Testis (tissue), 3 donors: ENCODE results near the gene MBD6. TPM values are rescaled to one million over a fixed set of nuclear protein-coding genes. Genes with fewer than 3 reads are reported as not detected.
"Not testable (repeated sequence)": the region's sequence is repeated elsewhere in the genome, so short reads cannot be mapped to it uniquely, and the experiment has no call there.

ENCODE experiments used
- DNase-seq: peaks from one replicate; pipeline ENCODE4 v3.0.0-alpha.2; 2019
- H3K27ac ChIP-seq, 2 donors: fragments of 200-600 bp; sonication (generic); one replicate each; pipeline ENCODE4 v1.5.1; 2019
- H3K27me3 ChIP-seq: fragments of 200-600 bp; sonication (generic); one replicate; pipeline ENCODE4 v1.5.1; 2019
- H3K36me3 ChIP-seq: fragments of 200-600 bp; sonication (generic); one replicate; pipeline ENCODE4 v1.5.1; 2017; ENCODE audit warnings: low read depth; ENCODE audit errors: missing control alignments
- H3K4me1 ChIP-seq: fragments of 200-600 bp; sonication (generic); one replicate; pipeline ENCODE4 v1.5.1; 2019
- H3K4me3 ChIP-seq, 2 donors: fragments of 200-600 bp; sonication (generic); one replicate each; pipeline ENCODE4 v1.5.1; 2017 to 2019
- H3K9me3 ChIP-seq: fragments of 200-600 bp; sonication (generic); one replicate; pipeline ENCODE4 v1.5.1; 2017
- CTCF ChIP-seq, 3 experiments: fragments of 450-650 bp in 2 of 3; fragments of 200-600 bp in 1 of 3; sonication (generic) in 1 of 3; IDR thresholded peaks; one replicate each; pipeline ENCODE4 v1.5.1; 2016 to 2019; ENCODE audit warnings: antibody characterized with exemption in 3 of 3, mild to moderate bottlenecking in 2 of 3, moderate library complexity in 1 of 3
- POLR2A ChIP-seq: fragments of 450-650 bp; IDR thresholded peaks from one replicate; pipeline ENCODE4 v1.6.1; 2017; ENCODE audit warnings: antibody characterized with exemption, mild to moderate bottlenecking, moderate library complexity
- WGBS, 2 donors: methylation state at CpG; one replicate each; pipeline ENCODE4 v1.1.5; 2018; 5-methylcytosine and 5-hydroxymethylcytosine counted together
- intact Hi-C: fragments of 100-400 bp; cut with DNase I; formaldehyde crosslinking; loops from one replicate; pipeline ENCODE4 v1.15.1; 2023; ENCODE audit warnings: low total_unique reads
- polyA plus RNA-seq: library from polyadenylated mRNA; stranded (reverse); fragments of 350-450 nt; fragmentation: Illumina TruSeq; extraction: RNeasy Lipid Tissue Mini Kit (QIAGEN cat#74804); gene quantifications from one replicate; pipeline ENCODE4 v1.2.3, GENCODE V29; 2014; ENCODE audit warnings: low read depth, low replicate concordance; ENCODE audit not compliant: insufficient read depth
- total RNA-seq, 2 donors: library from RNA; depleted of rRNA; stranded (reverse); fragments of >200 nt; gene quantifications; one replicate each; pipeline ENCODE4 v1.2.3, GENCODE V29; 2016

Gene MBD6
- total and polyA plus RNA-seq, 3 donors from 2014 or later, result 84.7 to 130 (median 86.6) TPM

- 94% methylated on average over 25 of the region's 28 CpGs; no CpG with 5 or more reads in 1 of the 2 donors for WGBS, 2 donors
- H3K4me3 ChIP-seq, H3K4me1 ChIP-seq, H3K9me3 ChIP-seq, H3K27me3 ChIP-seq, H3K27ac ChIP-seq, intact Hi-C loops, H3K36me3 ChIP-seq, DNase-seq: not testable (repeated sequence)
Observed at GRCh38 chr12:57507796-57508195, 14.8 kb upstream of the MBD6 start.

GRCh38 chr12:57511161-57511560 lies 11.5 kb upstream of the MBD6 start:
- H3K4me3 ChIP-seq, result no peak overlapping the region
- intact Hi-C loops, result no loop called here
- no peaks in the 10 kb centered on the region for H3K27me3 ChIP-seq
- H3K27ac ChIP-seq, result no peak overlapping the region
- 94 to 95% methylated on average over 4 of the region's 4 CpGs for WGBS, 2 donors
- H3K4me1 ChIP-seq, result no peaks in the 10 kb centered on the region
- H3K9me3 ChIP-seq, result no peaks in the 10 kb centered on the region
- TF ChIP-seq CTCF (IDR thresholded peaks at IDR 0.05) (no peak), POLR2A (no peak)
- no peaks in the 10 kb centered on the region for H3K36me3 ChIP-seq
- no peak for DNase-seq

DNA sequence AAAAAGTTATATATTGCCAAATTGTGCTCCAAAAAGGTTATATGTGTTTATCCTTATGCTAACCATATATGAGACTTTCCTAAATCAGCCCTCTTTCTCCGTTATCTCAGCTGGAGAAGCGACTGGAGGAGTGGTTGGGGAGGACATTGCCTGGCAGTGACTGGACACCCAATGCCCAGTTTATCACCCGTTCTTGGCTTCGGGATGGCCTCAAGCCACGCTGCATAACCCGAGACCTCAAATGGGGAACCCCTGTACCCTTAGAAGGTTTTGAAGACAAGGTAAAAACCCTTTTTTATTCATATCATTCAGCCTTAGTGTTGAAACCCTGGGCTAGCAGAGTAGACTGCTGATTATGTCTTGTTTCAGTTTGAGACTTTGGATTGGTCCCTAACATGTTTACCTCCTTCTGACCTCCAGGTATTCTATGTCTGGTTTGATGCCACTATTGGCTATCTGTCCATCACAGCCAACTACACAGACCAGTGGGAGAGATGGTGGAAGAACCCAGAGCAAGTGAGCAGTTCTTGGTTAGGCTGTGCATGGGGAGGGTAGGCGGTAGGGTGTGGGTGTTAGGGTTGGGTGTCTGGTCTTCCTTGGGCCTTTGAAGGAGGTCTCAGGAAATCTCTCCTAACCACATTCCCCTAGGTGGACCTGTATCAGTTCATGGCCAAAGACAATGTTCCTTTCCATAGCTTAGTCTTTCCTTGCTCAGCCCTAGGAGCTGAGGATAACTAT lies 10.9 kb upstream of the MBD6 start:
- 98 to 99% methylated on average over 7 of the region's 7 CpGs for WGBS, 2 donors
- Histone ChIP-seq H3K27ac (no peak overlapping the region), H3K36me3 (no peaks in the 10 kb centered on the region), H3K27me3 (no peaks in the 10 kb centered on the region), H3K4me3 (no peak overlapping the region), H3K9me3 (no peaks in the 10 kb centered on the region), H3K4me1 (no peaks in the 10 kb centered on the region)
- DNase-seq, result no peak
- TF ChIP-seq POLR2A, result no peak
- no peak for TF ChIP-seq CTCF (IDR thresholded peaks at IDR 0.05)
- intact Hi-C loops, result no loop called here

DNA sequence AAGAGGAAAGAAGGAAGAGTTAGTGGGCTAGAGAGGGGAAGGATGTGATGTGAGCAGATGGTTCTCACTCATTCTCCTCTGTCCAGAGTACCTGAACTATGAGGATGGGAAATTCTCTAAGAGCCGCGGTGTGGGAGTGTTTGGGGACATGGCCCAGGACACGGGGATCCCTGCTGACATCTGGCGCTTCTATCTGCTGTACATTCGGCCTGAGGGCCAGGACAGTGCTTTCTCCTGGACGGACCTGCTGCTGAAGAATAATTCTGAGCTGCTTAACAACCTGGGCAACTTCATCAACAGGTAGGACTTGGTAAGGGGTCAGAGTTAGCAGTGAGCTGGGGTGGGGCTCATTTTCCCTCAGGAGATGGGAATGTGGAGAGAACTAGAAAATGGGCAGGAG lies 10.0 kb upstream of the MBD6 start:
- H3K4me1 ChIP-seq, result peaks cover 5% of the 10 kb centered on the region
- H3K27ac ChIP-seq, result no peak overlapping the region
- no peak for DNase-seq
- H3K36me3 ChIP-seq, result no peaks in the 10 kb centered on the region
- 89 to 94% methylated on average over 6 of the region's 6 CpGs for WGBS, 2 donors
- no peaks in the 10 kb centered on the region for H3K9me3 ChIP-seq
- H3K4me3 ChIP-seq, result no peak overlapping the region
- intact Hi-C loops, result no loop called here
- H3K27me3 ChIP-seq, result no peaks in the 10 kb centered on the region
- no peak for TF ChIP-seq CTCF (IDR thresholded peaks at IDR 0.05)
- no peak for TF ChIP-seq POLR2A

DNA sequence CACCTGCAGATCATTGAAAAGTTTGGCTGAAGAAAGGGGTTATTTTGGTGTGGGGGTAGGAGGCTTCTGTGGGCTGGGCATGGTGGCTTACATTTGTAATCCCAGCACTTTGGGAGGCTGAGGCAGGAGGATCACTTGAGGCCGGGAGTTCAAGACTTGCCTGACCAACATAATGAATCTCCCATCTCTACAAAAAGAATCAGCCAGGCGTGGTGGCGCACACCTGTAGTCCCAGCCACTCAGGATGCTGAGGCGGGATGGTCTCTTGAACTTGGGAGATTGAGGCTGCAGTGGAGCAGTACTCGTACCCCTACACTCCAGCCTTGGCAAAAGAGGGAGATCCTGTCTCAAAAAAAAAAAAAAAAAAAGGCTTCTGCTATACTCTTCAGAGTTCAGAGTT lies 9.4 kb upstream of the MBD6 start:
- H3K36me3 ChIP-seq, result no peaks in the 10 kb centered on the region
- no peak for TF ChIP-seq POLR2A
- TF ChIP-seq CTCF (IDR thresholded peaks at IDR 0.05), result no peak
- H3K4me1 ChIP-seq, result peaks cover 11% of the 10 kb centered on the region

GRCh38 chr12:57513677-57514076 lies 8.9 kb upstream of the MBD6 start:
- peaks cover 15% of the 10 kb centered on the region for H3K4me1 ChIP-seq
- H3K27me3 ChIP-seq, intact Hi-C loops, H3K4me3 ChIP-seq, H3K36me3 ChIP-seq, DNase-seq, H3K9me3 ChIP-seq, H3K27ac ChIP-seq: not testable (repeated sequence)
- WGBS, 2 donors, result 88 to 92% methylated on average over 6 of the region's 6 CpGs

More for the DNA sequence above, 9.4 kb upstream of the MBD6 start:
- intact Hi-C loops, result no loop called here
- Histone ChIP-seq H3K27ac (no peak overlapping the region), H3K27me3 (no peaks in the 10 kb centered on the region), H3K4me3 (no peak overlapping the region), H3K9me3 (no peaks in the 10 kb centered on the region)
- DNase-seq, result no peak
- WGBS, 2 donors, result 96 to 97% methylated on average over 5 of the region's 5 CpGs

DNA sequence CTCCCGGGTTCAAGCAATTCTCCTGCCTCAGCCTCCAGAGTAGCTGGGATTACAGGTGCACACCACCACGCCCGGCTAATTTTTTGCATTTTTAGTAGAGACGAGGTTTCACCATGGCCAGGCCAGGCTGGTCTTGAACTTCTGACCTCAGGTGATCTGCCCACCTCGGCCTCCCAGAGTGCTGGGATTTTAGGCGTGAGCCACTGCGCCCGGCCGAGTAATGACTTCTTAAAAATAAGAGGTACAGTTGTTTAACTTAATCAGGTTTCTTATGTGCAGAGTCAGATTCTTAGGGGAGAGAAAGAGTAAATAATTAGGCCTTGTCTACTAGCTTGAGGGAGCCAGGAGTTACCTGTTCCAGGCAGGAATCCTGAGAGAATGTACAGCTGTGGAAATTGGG lies 8.4 kb upstream of the MBD6 start:
- H3K27me3 ChIP-seq, intact Hi-C loops, H3K36me3 ChIP-seq, H3K27ac ChIP-seq, DNase-seq, H3K4me3 ChIP-seq, H3K9me3 ChIP-seq: not testable (repeated sequence)
- 94% methylated on average over 9 of the region's 9 CpGs for WGBS, 2 donors
- peaks cover 17% of the 10 kb centered on the region for H3K4me1 ChIP-seq
